Measurements from ENCODE around the gene JPH2. TPM values are rescaled to one million over a fixed set of nuclear protein-coding genes. Genes with fewer than 3 reads are reported as not detected.

JPH2 gene
- total and polyA plus RNA-seq, 10 of the 15 experiments (the other 5 are each of a cell fraction or from before 2014, with no cell fraction given), result 0.16 TPM; not detected in 9

DNA sequence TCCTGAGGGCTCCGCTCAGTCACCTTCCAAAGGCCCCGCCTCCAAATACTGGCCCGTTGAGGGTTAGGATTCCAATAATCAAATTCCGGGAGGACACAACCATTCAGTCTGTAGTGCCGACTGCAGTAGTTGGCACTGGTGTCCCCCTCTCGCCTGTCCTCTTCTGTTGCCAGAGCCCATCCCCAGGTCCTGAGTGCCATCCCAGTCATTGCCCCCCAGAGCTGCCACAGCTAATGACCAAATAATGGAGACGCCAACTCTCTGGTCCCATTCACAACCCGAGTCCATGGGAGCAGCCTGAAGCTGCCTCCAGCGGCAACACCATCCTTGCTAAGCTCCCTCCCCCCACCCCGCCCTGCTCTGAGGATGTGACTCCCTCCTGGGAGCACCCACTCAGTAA lies 115.9 kb downstream of the JPH2 start (continued):
- TF ChIP-seq BCL3 (IDR thresholded peaks at IDR 0.05; ENCODE audit: borderline replicate concordance, insufficient read depth, low read depth, low read length, poor library complexity, severe bottlenecking) (no peak), ZNF384 (IDR thresholded peaks at IDR 0.05; ENCODE audit: borderline replicate concordance, low read depth, low read length) (no peak), ZBTB11 (CRISPR knock-in tag; IDR thresholded peaks at IDR 0.05) (no peak), RELA (IDR thresholded peaks at IDR 0.05; ENCODE audit: borderline replicate concordance, partially characterized antibody) (no peak)
- TF ChIP-seq, protein P1, sequence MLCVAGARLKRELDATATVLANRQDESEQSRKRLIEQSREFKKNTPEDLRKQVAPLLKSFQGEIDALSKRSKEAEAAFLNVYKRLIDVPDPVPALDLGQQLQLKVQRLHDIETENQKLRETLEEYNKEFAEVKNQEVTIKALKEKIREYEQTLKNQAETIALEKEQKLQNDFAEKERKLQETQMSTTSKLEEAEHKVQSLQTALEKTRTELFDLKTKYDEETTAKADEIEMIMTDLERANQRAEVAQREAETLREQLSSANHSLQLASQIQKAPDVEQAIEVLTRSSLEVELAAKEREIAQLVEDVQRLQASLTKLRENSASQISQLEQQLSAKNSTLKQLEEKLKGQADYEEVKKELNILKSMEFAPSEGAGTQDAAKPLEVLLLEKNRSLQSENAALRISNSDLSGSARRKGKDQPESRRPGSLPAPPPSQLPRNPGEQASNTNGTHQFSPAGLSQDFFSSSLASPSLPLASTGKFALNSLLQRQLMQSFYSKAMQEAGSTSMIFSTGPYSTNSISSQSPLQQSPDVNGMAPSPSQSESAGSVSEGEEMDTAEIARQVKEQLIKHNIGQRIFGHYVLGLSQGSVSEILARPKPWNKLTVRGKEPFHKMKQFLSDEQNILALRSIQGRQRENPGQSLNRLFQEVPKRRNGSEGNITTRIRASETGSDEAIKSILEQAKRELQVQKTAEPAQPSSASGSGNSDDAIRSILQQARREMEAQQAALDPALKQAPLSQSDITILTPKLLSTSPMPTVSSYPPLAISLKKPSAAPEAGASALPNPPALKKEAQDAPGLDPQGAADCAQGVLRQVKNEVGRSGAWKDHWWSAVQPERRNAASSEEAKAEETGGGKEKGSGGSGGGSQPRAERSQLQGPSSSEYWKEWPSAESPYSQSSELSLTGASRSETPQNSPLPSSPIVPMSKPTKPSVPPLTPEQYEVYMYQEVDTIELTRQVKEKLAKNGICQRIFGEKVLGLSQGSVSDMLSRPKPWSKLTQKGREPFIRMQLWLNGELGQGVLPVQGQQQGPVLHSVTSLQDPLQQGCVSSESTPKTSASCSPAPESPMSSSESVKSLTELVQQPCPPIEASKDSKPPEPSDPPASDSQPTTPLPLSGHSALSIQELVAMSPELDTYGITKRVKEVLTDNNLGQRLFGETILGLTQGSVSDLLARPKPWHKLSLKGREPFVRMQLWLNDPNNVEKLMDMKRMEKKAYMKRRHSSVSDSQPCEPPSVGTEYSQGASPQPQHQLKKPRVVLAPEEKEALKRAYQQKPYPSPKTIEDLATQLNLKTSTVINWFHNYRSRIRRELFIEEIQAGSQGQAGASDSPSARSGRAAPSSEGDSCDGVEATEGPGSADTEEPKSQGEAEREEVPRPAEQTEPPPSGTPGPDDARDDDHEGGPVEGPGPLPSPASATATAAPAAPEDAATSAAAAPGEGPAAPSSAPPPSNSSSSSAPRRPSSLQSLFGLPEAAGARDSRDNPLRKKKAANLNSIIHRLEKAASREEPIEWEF (IDR thresholded peaks at IDR 0.05; ENCODE audit: insufficient replicate concordance, low read depth, low read length), result no peak

Measured in GM12878 (cell line).